ENCODE measurements around the gene PRDM16.

PRDM16 gene

GRCh38 chr1:3249231-3249630, 180.2 kb downstream of the PRDM16 start:
- DNase-seq, result no peak

GRCh38 chr1:3249631-3250501, 180.9 kb downstream of the PRDM16 start:
- no peak for DNase-seq

GRCh38 chr1:3250624-3251023, 181.6 kb downstream of the PRDM16 start:
- DNase-seq, result no peak

- no peak for DNase-seq
Observed at GRCh38 chr1:3251099-3251806, 182.2 kb downstream of the PRDM16 start.

DNA sequence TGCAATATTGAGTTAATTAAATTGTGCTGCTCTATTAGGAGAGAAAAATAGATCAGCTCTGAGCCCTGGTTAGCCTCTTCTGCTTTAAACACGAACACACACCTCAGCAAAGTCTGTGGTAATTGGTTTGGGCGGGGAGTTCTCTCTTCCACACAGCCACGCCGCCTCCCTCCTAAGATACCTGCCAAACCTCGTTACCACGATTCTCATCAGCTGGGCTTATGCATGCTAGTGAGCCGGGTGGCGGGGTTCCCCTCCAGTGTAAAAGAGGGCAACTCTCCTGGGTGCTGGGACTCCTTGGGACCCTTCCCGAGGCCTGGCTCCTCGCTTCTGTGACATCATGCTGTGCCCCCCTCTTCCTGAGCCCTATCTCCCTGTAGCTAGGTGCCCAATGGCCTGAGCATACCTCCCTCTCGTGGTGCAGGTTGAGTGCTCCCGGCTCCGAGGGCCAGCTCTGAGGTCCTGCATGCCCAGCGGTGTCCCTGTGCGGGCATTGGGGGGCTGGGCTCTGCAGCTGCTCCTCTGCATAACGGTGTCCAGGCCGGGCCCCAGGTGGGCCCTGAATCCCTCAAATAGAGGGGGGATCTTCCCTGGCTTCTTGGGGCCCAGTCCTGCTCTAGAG, 182.9 kb downstream of the PRDM16 start:
- no peak for DNase-seq

- no peak for DNase-seq
Observed at GRCh38 chr1:3255680-3256079, 186.7 kb downstream of the PRDM16 start.

DNA sequence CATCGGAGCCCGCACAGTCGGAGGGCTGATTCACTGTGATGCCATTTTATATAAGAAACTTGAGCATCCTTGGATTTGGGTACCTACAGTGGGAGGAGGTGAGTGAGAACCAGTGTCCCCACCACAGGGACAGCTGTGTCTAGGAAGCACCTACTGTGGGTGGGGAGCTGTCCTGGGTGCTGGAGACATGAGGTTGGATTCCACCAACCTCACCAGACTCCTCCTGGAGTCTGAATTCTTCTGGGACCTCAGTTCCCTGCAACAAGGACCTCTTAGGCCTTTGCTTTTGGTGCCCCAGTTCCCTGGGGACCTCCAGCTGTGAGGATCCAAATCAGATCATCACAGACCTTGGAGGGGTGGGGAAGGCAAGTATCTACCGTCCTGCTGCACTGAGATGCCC, 188.8 kb downstream of the PRDM16 start:
- no peak for DNase-seq

- no peak for DNase-seq
Observed at GRCh38 chr1:3258386-3259003, 189.5 kb downstream of the PRDM16 start.

DNA sequence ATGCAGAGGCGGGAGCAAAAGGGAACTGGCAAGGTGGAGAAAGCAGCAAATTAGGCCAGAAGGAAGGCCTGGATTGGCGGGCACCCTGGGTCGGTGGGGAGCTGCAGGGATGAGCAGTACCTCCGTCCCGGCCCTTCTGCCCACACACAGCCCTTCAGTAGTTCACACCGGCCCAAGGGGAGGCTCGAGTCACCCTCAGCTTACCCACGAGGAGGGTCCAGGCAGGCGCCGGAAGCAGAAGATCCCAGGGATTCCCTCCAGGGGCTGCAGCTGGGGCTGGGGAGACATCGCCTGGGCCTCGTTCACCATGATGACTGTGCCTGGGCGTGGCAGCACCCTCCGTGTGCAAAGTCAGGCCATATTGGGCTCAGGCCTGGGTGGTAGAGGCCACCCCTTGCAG, 190.0 kb downstream of the PRDM16 start:
- DNase-seq, result no peak

- no peak for DNase-seq
Observed at GRCh38 chr1:3261007-3261968, 192.3 kb downstream of the PRDM16 start.

- DNase-seq, result no peak
Observed at GRCh38 chr1:3261969-3262579, 193.1 kb downstream of the PRDM16 start.

GRCh38 chr1:3262681-3263286, 193.8 kb downstream of the PRDM16 start:
- no peak for DNase-seq

DNA sequence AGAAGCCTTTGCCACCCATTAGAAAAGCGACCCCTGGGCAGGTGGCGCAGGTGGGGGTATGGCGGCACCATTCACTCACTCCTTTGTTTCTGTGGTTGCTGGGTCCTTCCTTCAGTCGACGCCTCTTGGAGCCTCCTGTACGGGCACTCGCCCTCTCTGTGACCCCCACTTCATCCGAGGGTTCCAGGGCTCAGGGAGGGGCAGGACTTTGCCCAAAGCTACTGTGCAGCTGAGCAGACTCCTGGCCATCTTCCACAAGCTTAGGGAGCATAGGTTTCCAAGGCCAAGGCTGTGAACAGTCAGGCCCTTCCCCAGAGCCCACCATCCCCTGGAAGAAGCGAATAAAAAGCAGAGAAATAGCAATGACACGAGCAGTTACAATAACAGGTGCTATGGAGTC, 194.8 kb downstream of the PRDM16 start:
- DNase-seq, result no peak

DNA sequence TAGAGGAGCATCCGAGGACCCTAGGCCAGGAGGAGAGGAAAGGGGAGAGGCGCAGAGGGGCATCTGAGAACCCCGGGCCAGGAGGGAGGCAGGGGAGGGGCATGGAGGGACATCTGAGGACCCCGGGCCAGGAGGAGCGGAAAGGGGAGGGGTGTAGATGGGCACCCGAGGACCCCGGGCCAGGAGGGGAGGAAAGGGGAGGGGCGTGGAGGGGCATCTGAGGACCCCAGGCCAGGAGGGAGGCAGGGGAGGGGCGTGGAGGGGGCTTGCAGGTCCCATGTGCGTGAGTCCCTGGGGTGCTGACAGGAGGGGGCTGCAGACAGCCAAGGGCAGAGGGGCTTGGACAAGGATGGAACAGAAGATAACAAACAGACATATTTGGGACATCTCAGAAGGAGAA, 195.5 kb downstream of the PRDM16 start:
- DNase-seq, result no peak

DNA sequence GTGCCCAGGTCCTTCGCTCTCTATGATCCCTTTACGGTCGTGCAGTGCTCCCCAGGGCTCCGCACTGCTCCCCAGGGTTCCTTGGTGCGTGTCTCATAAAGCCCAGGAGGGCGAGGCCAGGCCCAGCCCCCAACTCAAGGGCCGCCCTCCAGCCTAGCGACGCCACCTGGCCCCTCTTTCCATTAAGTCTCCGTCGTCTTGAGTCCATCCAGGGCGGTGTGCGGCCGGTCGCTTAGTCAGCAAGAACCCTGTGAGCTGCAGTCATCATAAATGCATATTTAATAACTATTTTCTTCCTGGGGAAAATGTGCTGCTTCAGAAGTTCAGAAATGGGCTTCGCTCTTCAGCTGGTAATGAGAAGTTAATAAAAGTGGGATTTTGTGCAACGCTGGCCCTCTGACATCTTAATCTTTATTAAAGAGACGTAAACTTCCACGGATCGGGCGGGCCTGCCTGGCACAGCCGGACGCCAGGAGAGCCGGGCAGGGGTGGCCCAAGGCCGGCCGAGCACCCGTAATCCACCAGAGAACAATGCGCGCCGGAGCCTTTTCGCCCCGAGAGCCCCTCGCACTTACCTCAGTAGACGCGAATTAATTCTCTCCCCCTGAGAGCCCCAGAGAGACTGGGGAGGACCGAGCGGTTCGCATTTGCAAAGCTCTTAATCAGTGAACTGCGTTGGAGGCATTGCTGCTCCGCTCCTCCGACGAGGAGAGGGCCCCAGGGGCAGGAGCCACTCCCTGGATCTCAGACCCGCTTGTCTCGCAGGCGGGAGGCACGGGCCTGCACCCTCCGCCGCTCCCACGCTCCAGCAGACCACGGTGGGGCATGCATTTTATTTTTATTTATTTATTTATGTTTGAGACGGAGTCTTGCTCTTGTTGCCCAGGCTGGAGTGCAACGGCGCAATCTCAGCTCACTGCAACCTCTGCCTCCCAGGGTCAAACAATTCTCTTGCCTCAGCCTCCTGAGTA, 197.1 kb downstream of the PRDM16 start:
- no peak for DNase-seq

GRCh38 chr1:3266870-3267549, 198.0 kb downstream of the PRDM16 start:
- DNase-seq, result no peak

DNA sequence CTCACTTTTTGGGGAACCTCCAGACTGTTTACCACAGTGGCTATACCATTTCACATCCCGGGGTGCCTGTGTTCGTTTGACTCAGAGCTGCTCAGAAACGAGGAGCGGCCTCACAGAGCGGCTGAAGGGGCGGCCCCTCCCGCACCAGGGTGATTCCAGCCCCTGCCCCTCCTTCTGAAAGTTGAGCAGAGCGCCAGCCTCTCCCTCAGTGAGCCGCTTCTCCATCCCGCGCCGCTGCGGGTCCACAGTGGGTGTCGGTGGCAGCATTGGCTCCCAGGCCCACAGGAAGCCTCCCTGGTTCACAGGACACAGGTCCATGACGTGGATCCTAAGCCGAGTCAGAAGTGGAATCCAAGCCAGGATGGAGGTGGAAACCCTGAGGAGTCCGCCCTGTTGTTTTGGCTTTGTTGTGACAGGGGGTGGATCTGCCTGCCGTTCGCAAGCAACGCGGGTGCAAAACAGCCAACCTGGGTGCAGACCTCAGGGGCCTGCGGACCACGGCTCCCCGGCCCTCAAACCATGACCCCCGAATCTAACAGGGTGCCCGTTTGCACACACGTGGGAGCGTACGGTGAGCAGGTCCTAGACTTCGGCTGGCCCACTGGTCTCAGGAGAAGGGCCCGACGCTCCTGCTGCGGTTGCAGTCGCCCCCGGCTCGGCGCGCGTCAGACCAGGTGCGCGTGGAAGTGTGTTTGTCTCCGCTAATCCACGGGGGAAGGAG, 198.7 kb downstream of the PRDM16 start:
- DNase-seq, result no peak

- DNase-seq, result no peak
Observed at GRCh38 chr1:3268281-3268680, 199.3 kb downstream of the PRDM16 start.
